ENCODE results near the gene CCDC102B.
"Not testable (repeated sequence)": the region's sequence is repeated elsewhere in the genome, so short reads cannot be mapped to it uniquely, and the experiment has no call there.

CCDC102B gene

GRCh38 chr18:68983126-68983525, 185.2 kb downstream of the CCDC102B start:
- no peak for ATAC-seq

- no peak for ATAC-seq
Observed at GRCh38 chr18:68984342-68984741, 186.5 kb downstream of the CCDC102B start.

GRCh38 chr18:68985172-68985820, 187.4 kb downstream of the CCDC102B start:
- no peak for ATAC-seq

- ATAC-seq = no peak
Observed at GRCh38 chr18:68991286-68991685, 193.4 kb downstream of the CCDC102B start.

GRCh38 chr18:68992719-68993482, 195.0 kb downstream of the CCDC102B start:
- peak in 1 of 2 donors; percentile 27 for ATAC-seq

GRCh38 chr18:68995675-68996074, 197.8 kb downstream of the CCDC102B start:
- no peak for ATAC-seq

GRCh38 chr18:68997845-68998244, 200.0 kb downstream of the CCDC102B start:
- ATAC-seq = no peak

GRCh38 chr18:69000366-69000765, 202.5 kb downstream of the CCDC102B start:
- ATAC-seq = no peak

GRCh38 chr18:69002233-69002632, 204.4 kb downstream of the CCDC102B start:
- ATAC-seq = no peak

GRCh38 chr18:69006212-69006611, 208.3 kb downstream of the CCDC102B start:
- not testable (repeated sequence) for ATAC-seq

GRCh38 chr18:69008538-69008937, 210.7 kb downstream of the CCDC102B start:
- ATAC-seq = no peak

GRCh38 chr18:69021211-69021805, 223.4 kb downstream of the CCDC102B start:
- ATAC-seq = no peak

GRCh38 chr18:69022426-69022825, 224.5 kb downstream of the CCDC102B start:
- ATAC-seq = no peak

- ATAC-seq = no peak
Observed at GRCh38 chr18:69031571-69031970, 233.7 kb downstream of the CCDC102B start.

- ATAC-seq = no peak
Observed at GRCh38 chr18:69032009-69032408, 234.1 kb downstream of the CCDC102B start.

- ATAC-seq = no peak
Observed at GRCh38 chr18:69035756-69036155, 237.9 kb downstream of the CCDC102B start.

GRCh38 chr18:69044215-69044614, 246.3 kb downstream of the CCDC102B start:
- ATAC-seq = no peak

GRCh38 chr18:69064063-69064462, 266.2 kb downstream of the CCDC102B start:
- ATAC-seq = no peak

GRCh38 chr18:69067048-69067447, 269.2 kb downstream of the CCDC102B start:
- no peak for ATAC-seq

- no peak for ATAC-seq
Observed at GRCh38 chr18:69071680-69072079, 273.8 kb downstream of the CCDC102B start.

- no peak for ATAC-seq
Observed at GRCh38 chr18:69081846-69082245, 284.0 kb downstream of the CCDC102B start.

GRCh38 chr18:69082499-69082898, 284.6 kb downstream of the CCDC102B start:
- no peak for ATAC-seq

- no peak for ATAC-seq
Observed at GRCh38 chr18:69085951-69086350, 288.1 kb downstream of the CCDC102B start.

- no peak for ATAC-seq
Observed at GRCh38 chr18:69088973-69089372, 291.1 kb downstream of the CCDC102B start.

Data from activated CD4-positive, CD25-positive, alpha-beta regulatory T cell treated with anti-CD3 and anti-CD28 coated beads, Interleukin-2, amount 50 U/mL, for 24 hours (primary cell).